ENCODE data around the gene COL4A6. TPM values are rescaled to one million over a fixed set of nuclear protein-coding genes. Genes with fewer than 3 reads are reported as not detected.

Gene COL4A6
- total and polyA plus RNA-seq, 10 of the 15 experiments (the other 5 are each of a cell fraction or from before 2014, with no cell fraction given): 0.02 to 0.56 (median 0.05) TPM; not detected in 3

DNA sequence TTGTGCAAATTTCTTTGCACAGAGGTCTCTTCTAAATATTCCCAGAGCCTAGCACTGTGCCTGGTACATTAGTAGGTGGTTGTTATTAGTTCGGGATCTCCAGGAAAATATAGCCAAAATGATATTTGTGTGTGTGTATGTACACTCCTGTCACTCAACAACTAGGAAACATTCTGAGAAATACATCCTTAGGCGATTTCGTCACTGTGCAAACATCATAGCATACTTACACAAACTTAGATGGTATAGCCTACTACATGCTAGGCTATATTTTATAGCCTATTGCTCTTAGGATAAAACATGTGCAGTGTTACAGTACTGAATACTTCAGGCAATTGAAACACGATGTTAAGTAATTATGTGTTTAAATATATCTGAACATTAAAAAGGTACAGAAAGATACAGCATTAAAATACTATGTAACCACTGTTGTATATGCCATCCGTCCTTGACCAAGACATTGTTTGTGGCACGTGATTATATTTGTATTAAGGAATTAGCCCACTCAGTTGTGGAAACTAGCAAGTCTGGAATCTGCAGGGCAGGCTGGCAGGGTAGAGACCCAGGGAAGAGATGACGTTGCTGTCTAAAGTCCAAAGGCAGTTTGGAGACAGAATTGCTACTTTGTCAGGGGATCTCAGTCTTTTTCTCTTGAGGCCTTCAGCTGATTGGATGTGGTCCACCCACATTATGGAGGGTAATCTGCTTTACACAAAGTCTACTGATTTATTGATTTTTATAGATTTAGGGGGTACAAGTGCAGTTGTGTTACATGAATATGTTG lies 106.9 kb downstream of the COL4A6 start:
- Histone ChIP-seq H3K4me1 (ENCODE audit: control insufficient read depth, insufficient read depth, low read length) (no peaks in the 10 kb centered on the region), H3K27ac (ENCODE audit: control insufficient read depth, insufficient read depth) (no peak overlapping the region), H4K20me1 (ENCODE audit: control insufficient read depth, insufficient read depth) (no peaks in the 10 kb centered on the region), H3K27me3 (replicated peaks in 1 of 2; ENCODE audit: control insufficient read depth in 2 of 2, insufficient read depth in 2 of 2, low read length in 1 of 2) (no peaks in the 10 kb centered on the region), H3K4me3 (no peak overlapping the region), H3K79me2 (ENCODE audit: control insufficient read depth, insufficient read depth, low read length) (no peaks in the 10 kb centered on the region), H3K4me2 (ENCODE audit: control insufficient read depth, insufficient read depth) (no peak overlapping the region), H2AFZ (ENCODE audit: control insufficient read depth, low read depth, low read length) (no peak overlapping the region), H3K9me3 (replicated peaks; ENCODE audit: control insufficient read depth, insufficient read depth, low read length) (no peaks in the 10 kb centered on the region), H3K36me3 (ENCODE audit: control insufficient read depth in 2 of 2, insufficient read depth in 2 of 2, low read length in 1 of 2) (no peaks in the 10 kb centered on the region), H3K9ac (ENCODE audit: control insufficient read depth, insufficient read depth, low read length) (no peak overlapping the region)
- ATAC-seq (no peak), FAIRE-seq (no peak), DNase-seq (ENCODE audit: low read depth, low spot score) (no peak)
- ChIA-PET RAD21 (ENCODE audit: unreplicated experiment) (no interaction called here), POLR2A (no interaction called here), SMC1A (ENCODE audit: uncharacterized antibody, unreplicated experiment) (no interaction called here), CTCF (no interaction called here)
- no peak for TF ChIP-seq TARDBP (IDR thresholded peaks at IDR 0.05; ENCODE audit: borderline replicate concordance)
- TF ChIP-seq, protein P1, sequence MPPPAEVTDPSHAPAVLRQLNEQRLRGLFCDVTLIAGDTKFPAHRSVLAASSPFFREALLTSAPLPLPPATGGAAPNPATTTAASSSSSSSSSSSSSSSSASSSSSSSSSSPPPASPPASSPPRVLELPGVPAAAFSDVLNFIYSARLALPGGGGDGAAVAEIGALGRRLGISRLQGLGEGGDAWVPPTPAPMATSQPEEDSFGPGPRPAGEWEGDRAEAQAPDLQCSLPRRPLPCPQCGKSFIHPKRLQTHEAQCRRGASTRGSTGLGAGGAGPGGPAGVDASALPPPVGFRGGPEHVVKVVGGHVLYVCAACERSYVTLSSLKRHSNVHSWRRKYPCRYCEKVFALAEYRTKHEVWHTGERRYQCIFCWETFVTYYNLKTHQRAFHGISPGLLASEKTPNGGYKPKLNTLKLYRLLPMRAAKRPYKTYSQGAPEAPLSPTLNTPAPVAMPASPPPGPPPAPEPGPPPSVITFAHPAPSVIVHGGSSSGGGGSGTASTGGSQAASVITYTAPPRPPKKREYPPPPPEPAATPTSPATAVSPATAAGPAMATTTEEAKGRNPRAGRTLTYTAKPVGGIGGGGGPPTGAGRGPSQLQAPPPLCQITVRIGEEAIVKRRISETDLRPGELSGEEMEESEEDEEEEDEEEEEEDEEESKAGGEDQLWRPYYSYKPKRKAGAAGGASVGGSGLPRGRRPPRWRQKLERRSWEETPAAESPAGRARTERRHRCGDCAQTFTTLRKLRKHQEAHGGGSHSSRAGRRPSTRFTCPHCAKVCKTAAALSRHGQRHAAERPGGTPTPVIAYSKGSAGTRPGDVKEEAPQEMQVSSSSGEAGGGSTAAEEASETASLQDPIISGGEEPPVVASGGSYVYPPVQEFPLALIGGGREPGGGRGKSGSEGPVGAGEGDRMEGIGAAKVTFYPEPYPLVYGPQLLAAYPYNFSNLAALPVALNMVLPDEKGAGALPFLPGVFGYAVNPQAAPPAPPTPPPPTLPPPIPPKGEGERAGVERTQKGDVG (CRISPR knock-in tag; IDR thresholded peaks at IDR 0.05): no peak
- TF ChIP-seq, protein P2, sequence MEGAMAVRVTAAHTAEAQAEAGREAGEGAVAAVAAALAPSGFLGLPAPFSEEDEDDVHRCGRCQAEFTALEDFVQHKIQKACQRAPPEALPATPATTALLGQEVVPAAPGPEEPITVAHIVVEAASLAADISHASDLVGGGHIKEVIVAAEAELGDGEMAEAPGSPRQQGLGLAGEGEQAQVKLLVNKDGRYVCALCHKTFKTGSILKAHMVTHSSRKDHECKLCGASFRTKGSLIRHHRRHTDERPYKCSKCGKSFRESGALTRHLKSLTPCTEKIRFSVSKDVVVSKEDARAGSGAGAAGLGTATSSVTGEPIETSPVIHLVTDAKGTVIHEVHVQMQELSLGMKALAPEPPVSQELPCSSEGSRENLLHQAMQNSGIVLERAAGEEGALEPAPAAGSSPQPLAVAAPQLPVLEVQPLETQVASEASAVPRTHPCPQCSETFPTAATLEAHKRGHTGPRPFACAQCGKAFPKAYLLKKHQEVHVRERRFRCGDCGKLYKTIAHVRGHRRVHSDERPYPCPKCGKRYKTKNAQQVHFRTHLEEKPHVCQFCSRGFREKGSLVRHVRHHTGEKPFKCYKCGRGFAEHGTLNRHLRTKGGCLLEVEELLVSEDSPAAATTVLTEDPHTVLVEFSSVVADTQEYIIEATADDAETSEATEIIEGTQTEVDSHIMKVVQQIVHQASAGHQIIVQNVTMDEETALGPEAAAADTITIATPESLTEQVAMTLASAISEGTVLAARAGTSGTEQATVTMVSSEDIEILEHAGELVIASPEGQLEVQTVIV (IDR thresholded peaks at IDR 0.05; ENCODE audit: borderline replicate concordance, partially characterized antibody): no peak
- TF ChIP-seq MXI1 (IDR thresholded peaks at IDR 0.05; ENCODE audit: low read depth, low read length): no peak
- TF ChIP-seq SMARCA5 (IDR thresholded peaks at IDR 0.05): no peak
- intact Hi-C loops (cut with micrococcal nuclease; ENCODE audit: unreplicated experiment) (no loop called here), in situ Hi-C loops (cut with MboI) (no loop called here)
- BruUV-seq (replicated peaks): no TSS peak
- WGBS (ENCODE audit: insufficient coverage, insufficient replicate concordance, low lambda C conversion rate, missing lambda C conversion rate): 26% methylated on average over 7 of the region's 7 CpGs
